Myocyte (in vitro differentiated cells): ENCODE data around the gene TAF4. TPM values are rescaled to one million over a fixed set of nuclear protein-coding genes. Genes with fewer than 3 reads are reported as not detected.

Source experiments
- microRNA counts: library from miRNA; unstranded; fragments of <30 nt; microRNA quantifications from one replicate; lab custom pipeline; 2016
- microRNA-seq: library from miRNA; unstranded; fragments of <30 nt; microRNA quantifications from one replicate; pipeline ENCODE4, GENCODE V29; 2016
- total RNA-seq: library from RNA; depleted of rRNA; stranded (reverse); fragments of >200 nt; gene quantifications from 2 replicates; pipeline ENCODE4 v1.2.3, GENCODE V29; 2014

TAF4 gene
- total RNA-seq, 1 donor from 2014 or later = 6.4 TPM

MicroRNA genes within 50 kb of the gene (microRNA counts, 767-probe panel; counts per million panel counts)
- microRNA hsa-miR-1257 (lab: Ali Mortazavi, UCI) = not detected
- not detected for microRNA hsa-miR-3195 (lab: Ali Mortazavi, UCI)

Small RNA genes within 50 kb of the gene (microRNA-seq; reads per million reads assigned to microRNA genes)
- not detected for gene MIR1257
- not detected for gene MIR3195

Other genes with a start within 250 kb of the TAF4 start
- 84.8 and 93.7 TPM in 2 replicates for gene LSM14B, start 56.6 kb upstream of the TAF4 start, total RNA-seq
- 334 and 371 TPM in 2 replicates for gene PSMA7, start 77.5 kb upstream of the TAF4 start, total RNA-seq
- gene SS18L1, start 77.9 kb upstream of the TAF4 start, total RNA-seq = 19.3 and 22.6 TPM in 2 replicates
- 35.1 and 39.5 TPM in 2 replicates for gene MTG2, start 117.1 kb upstream of the TAF4 start, total RNA-seq
- 0.08 TPM in 1 of 2 replicates, not detected in the other for gene HRH3, start 154.4 kb upstream of the TAF4 start, total RNA-seq
- 24.5 and 30.2 TPM in 2 replicates for gene OSBPL2, start 172.6 kb upstream of the TAF4 start, total RNA-seq
- gene ADRM1, start 237.1 kb upstream of the TAF4 start, total RNA-seq = 144 and 156 TPM in 2 replicates